K562 (cell line): Measurements from ENCODE around the gene CUX1. TPM values are rescaled to one million over a fixed set of nuclear protein-coding genes. Genes with fewer than 3 reads are reported as not detected.
A peak's percentile ranks its signal among the peaks of the same experiment; 100 is the strongest.

Source experiments
- ARID3B ChIP-seq: fragments of 250-450 bp; sonication (Bioruptor Pico); IDR thresholded peaks from 2 replicates; pipeline ENCODE4 v1.4.0; 2020; ENCODE audit warnings: borderline replicate concordance
- ATF6 ChIP-seq: sonication (generic); formaldehyde crosslinking; IDR thresholded peaks from 2 replicates; pipeline ENCODE4 v1.4.0; 2020; ENCODE audit warnings: mild to moderate bottlenecking, missing genetic modification reagents
- EGR1 ChIP-seq: fragments of 450-650 bp; conservative IDR thresholded peaks from 2 replicates; pipeline ENCODE4 v1.6.1; 2017; ENCODE audit warnings: mild to moderate bottlenecking
- ETS1 ChIP-seq: conservative IDR thresholded peaks from 2 replicates; pipeline ENCODE4 v1.6.1; 2011; ENCODE audit warnings: low read depth, mild to moderate bottlenecking, low read length; ENCODE audit not compliant: control insufficient read depth
- FOSL1 ChIP-seq: fragments of 200-800 bp; sonication (Bioruptor generic); conservative IDR thresholded peaks from 2 replicates; pipeline ENCODE4 v1.6.1; 2016; ENCODE audit warnings: missing genetic modification characterization, missing compliant biosample characterization
- KAT7 ChIP-seq: sonication (generic); formaldehyde crosslinking; IDR thresholded peaks from 2 replicates; pipeline ENCODE4 v1.8.0; 2022; ENCODE audit warnings: missing genetic modification reagents, mild to moderate bottlenecking, borderline replicate concordance
- LCOR ChIP-seq: sonication (generic); formaldehyde crosslinking; IDR thresholded peaks from 2 replicates; pipeline ENCODE4 v1.8.0; 2022; ENCODE audit warnings: mild to moderate bottlenecking, missing genetic modification reagents
- PURB ChIP-seq: sonication (generic); formaldehyde crosslinking; IDR thresholded peaks from 2 replicates; pipeline ENCODE4 v1.9.0; 2021; ENCODE audit warnings: low read depth, mild to moderate bottlenecking, missing genetic modification reagents
- SMARCA5 ChIP-seq: fragments of 450-650 bp; IDR thresholded peaks from 2 replicates; pipeline ENCODE4 v1.6.1; 2016
- TAL1 ChIP-seq: fragments of 450-650 bp; IDR thresholded peaks from 2 replicates; pipeline ENCODE4 v1.6.1; 2016; ENCODE audit warnings: mild to moderate bottlenecking
- TEAD1 ChIP-seq, 2 experiments: fragments of 450-650 bp in 1 of 2; sonication (generic) in 1 of 2; formaldehyde crosslinking; IDR thresholded peaks; 2 replicates each; pipeline versions ENCODE4 v1.4.0 to v1.8.0; 2020 to 2022; ENCODE audit warnings: mild to moderate bottlenecking in 2 of 2, missing genetic modification reagents in 1 of 2
- ZBTB1 ChIP-seq: sonication (generic); formaldehyde crosslinking; IDR thresholded peaks from 2 replicates; pipeline ENCODE4 v1.8.1; 2023; ENCODE audit warnings: missing genetic modification reagents, low read depth, mild to moderate bottlenecking, borderline replicate concordance
- ZBTB17 ChIP-seq: fragments of 450-650 bp; formaldehyde crosslinking; IDR thresholded peaks from 2 replicates; pipeline ENCODE4 v1.4.0; 2020; ENCODE audit warnings: mild to moderate bottlenecking
- ZC3H11A ChIP-seq: IDR thresholded peaks from 2 replicates; pipeline ENCODE4 v1.6.1; 2012; ENCODE audit warnings: low read depth, low read length, improper control_type of control experiment
- ZNF263 ChIP-seq: sonication (generic); formaldehyde crosslinking; IDR thresholded peaks from 2 replicates; pipeline ENCODE4 v1.8.0; 2022; ENCODE audit warnings: mild to moderate bottlenecking, missing genetic modification reagents, borderline replicate concordance
- ZNF316 ChIP-seq: fragments of 450-650 bp; IDR thresholded peaks from 2 replicates; pipeline ENCODE4 v1.6.1; 2016
- polyA plus RNA-seq, 8 experiments: library from polyadenylated mRNA; depleted of rRNA in 4 of 8; stranded (reverse) in 5 of 8; unstranded in 3 of 8; fragments of >200 nt; fragmentation: Nextera tagmentation in 2 of 8; fragmentation: Illumina TruSeq in 1 of 8; extraction: Ambion mirVana in 2 of 8; extraction: Trizol in 1 of 8; gene quantifications; 2 replicates each; pipeline versions ENCODE4 v1.2.1 to v1.2.3, GENCODE V29; 2011 to 2014; ENCODE audit warnings: inconsistent platforms in 1 of 8, missing spikeins in 1 of 8
- total RNA-seq, 7 experiments: library from RNA; depleted of rRNA in 6 of 7; stranded (reverse); fragments of >200 nt in 6 of 7; fragmentation: Illumina TruSeq in 2 of 7; extraction: Trizol in 2 of 7; gene quantifications; 2 replicates each; pipeline versions ENCODE4 v1.2.1 to v1.2.3, GENCODE V29; 2011 to 2021; ENCODE audit warnings: low replicate concordance in 1 of 7
- TF ChIP-seq, protein P1 (sequence below): sonication (generic); formaldehyde crosslinking; IDR thresholded peaks from 2 replicates; pipeline ENCODE4 v1.8.0; 2022; ENCODE audit warnings: mild to moderate bottlenecking, missing genetic modification reagents
- TF ChIP-seq, protein P2 (sequence below): fragments of 250-450 bp; sonication (Bioruptor Pico); IDR thresholded peaks from 2 replicates; pipeline ENCODE4 v1.4.0; 2020; ENCODE audit warnings: mild to moderate bottlenecking

CUX1 gene
- total and polyA plus RNA-seq, 9 of the 15 experiments (the other 6 are each of a cell fraction or from before 2014, with no cell fraction given): 3.6 to 55.3 (median 25.2) TPM

- no peak for TF ChIP-seq ARID3B
- TF ChIP-seq ETS1: no peak
- TF ChIP-seq, protein P1, sequence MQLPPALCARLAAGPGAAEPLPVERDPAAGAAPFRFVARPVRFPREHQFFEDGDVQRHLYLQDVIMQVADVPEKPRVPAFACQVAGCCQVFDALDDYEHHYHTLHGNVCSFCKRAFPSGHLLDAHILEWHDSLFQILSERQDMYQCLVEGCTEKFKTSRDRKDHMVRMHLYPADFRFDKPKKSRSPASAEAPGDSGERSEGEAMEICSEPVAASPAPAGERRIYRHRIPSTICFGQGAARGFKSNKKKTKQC (CRISPR knock-in tag): 0 out of 2 replicates have a peak, but pooled peaks have one; percentile 20
- 0 out of 2 replicates have a peak, but pooled peaks have one; percentile 43 for TF ChIP-seq KAT7 (CRISPR knock-in tag)
- TF ChIP-seq PURB (CRISPR knock-in tag): no peak
- peak; percentile 28; the same call in 1 of the 2 replicates for TF ChIP-seq SMARCA5
- no peak for TF ChIP-seq ZBTB17 (CRISPR knock-in tag)
- no peak for TF ChIP-seq EGR1
- TF ChIP-seq FOSL1: no peak
- peak; percentile 3; the same call in 1 of the 2 replicates for TF ChIP-seq LCOR
- TF ChIP-seq, protein P2, sequence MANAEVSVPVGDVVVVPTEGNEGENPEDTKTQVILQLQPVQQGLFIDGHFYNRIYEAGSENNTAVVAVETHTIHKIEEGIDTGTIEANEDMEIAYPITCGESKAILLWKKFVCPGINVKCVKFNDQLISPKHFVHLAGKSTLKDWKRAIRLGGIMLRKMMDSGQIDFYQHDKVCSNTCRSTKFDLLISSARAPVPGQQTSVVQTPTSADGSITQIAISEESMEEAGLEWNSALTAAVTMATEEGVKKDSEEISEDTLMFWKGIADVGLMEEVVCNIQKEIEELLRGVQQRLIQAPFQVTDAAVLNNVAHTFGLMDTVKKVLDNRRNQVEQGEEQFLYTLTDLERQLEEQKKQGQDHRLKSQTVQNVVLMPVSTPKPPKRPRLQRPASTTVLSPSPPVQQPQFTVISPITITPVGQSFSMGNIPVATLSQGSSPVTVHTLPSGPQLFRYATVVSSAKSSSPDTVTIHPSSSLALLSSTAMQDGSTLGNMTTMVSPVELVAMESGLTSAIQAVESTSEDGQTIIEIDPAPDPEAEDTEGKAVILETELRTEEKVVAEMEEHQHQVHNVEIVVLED (CRISPR knock-in tag): no peak
- no peak for TF ChIP-seq ZNF316
- 0 out of 2 replicates have a peak, but pooled peaks have one; percentile 6 for TF ChIP-seq ZNF263 (CRISPR knock-in tag)
- no peak for TF ChIP-seq ZC3H11A
- TF ChIP-seq TAL1: no peak
- TF ChIP-seq ZBTB1 (CRISPR knock-in tag): 0 out of 2 replicates have a peak, but pooled peaks have one; percentile 8
- TF ChIP-seq TEAD1 (CRISPR knock-in tag; IDR thresholded peaks at IDR 0.05): peak in 1 of 2 experiments; percentile 41; a peak in 1 of 4 replicates
- TF ChIP-seq ATF6: no peak
Measured at GRCh38 chr7:102080019-102080433, 262.6 kb downstream of the CUX1 start (continued).
